GM04503 (cell line): ENCODE results near the gene TIPARP.
A peak's percentile ranks its signal among the peaks of the same experiment; 100 is the strongest.

Experiments used
- DNase-seq: peaks from one replicate; pipeline ENCODE4 v3.0.0-alpha.2; 2012; ENCODE audit warnings: low read depth

The TIPARP gene

GRCh38 chr3:156675830-156676767, 1.7 kb downstream of the TIPARP start:
- peak; percentile 72 for DNase-seq

- no peak for DNase-seq
Observed at GRCh38 chr3:156676768-156677479, 2.5 kb downstream of the TIPARP start.

- no peak for DNase-seq
Observed at GRCh38 chr3:156677536-156677935, 3.1 kb downstream of the TIPARP start.

- no peak for DNase-seq
Observed at GRCh38 chr3:156678197-156678596, 3.8 kb downstream of the TIPARP start.

GRCh38 chr3:156680243-156680914, 6.0 kb downstream of the TIPARP start:
- no peak for DNase-seq

- peak; percentile 92 for DNase-seq
Observed at GRCh38 chr3:156681002-156681401, 6.6 kb downstream of the TIPARP start.

- DNase-seq, result no peak
Observed at GRCh38 chr3:156682501-156682900, 8.1 kb downstream of the TIPARP start.

- no peak for DNase-seq
Observed at GRCh38 chr3:156682963-156683362, 8.6 kb downstream of the TIPARP start.

- no peak for DNase-seq
Observed at GRCh38 chr3:156685198-156685597, 10.8 kb downstream of the TIPARP start.

GRCh38 chr3:156685752-156686151, 11.4 kb downstream of the TIPARP start:
- no peak for DNase-seq

GRCh38 chr3:156687023-156687422, 12.6 kb downstream of the TIPARP start:
- no peak for DNase-seq

- DNase-seq, result no peak
Observed at GRCh38 chr3:156688632-156689452, 14.5 kb downstream of the TIPARP start.

- DNase-seq, result no peak
Observed at GRCh38 chr3:156689608-156690007, 15.2 kb downstream of the TIPARP start.

GRCh38 chr3:156691920-156692319, 17.5 kb downstream of the TIPARP start:
- no peak for DNase-seq

GRCh38 chr3:156693166-156693565, 18.8 kb downstream of the TIPARP start:
- DNase-seq, result no peak

- no peak for DNase-seq
Observed at GRCh38 chr3:156694536-156694935, 20.1 kb downstream of the TIPARP start.

- DNase-seq, result no peak
Observed at GRCh38 chr3:156702367-156702766, 28.0 kb downstream of the TIPARP start.

GRCh38 chr3:156704370-156705036, 30.1 kb downstream of the TIPARP start:
- DNase-seq, result no peak

GRCh38 chr3:156705761-156706616, 31.6 kb downstream of the TIPARP start:
- no peak for DNase-seq

- DNase-seq, result no peak
Observed at GRCh38 chr3:156707588-156707987, 33.2 kb downstream of the TIPARP start.
